NCI-H1436 (cell line): ENCODE results near the gene SPACA7.

Experiments
- DNase-seq: peaks from one replicate; lab custom pipeline; 2025; lab: John Stamatoyannopoulos, UW

Gene SPACA7

GRCh38 chr13:112465251-112466131, 89.3 kb downstream of the SPACA7 start:
- no peak for DNase-seq

DNA sequence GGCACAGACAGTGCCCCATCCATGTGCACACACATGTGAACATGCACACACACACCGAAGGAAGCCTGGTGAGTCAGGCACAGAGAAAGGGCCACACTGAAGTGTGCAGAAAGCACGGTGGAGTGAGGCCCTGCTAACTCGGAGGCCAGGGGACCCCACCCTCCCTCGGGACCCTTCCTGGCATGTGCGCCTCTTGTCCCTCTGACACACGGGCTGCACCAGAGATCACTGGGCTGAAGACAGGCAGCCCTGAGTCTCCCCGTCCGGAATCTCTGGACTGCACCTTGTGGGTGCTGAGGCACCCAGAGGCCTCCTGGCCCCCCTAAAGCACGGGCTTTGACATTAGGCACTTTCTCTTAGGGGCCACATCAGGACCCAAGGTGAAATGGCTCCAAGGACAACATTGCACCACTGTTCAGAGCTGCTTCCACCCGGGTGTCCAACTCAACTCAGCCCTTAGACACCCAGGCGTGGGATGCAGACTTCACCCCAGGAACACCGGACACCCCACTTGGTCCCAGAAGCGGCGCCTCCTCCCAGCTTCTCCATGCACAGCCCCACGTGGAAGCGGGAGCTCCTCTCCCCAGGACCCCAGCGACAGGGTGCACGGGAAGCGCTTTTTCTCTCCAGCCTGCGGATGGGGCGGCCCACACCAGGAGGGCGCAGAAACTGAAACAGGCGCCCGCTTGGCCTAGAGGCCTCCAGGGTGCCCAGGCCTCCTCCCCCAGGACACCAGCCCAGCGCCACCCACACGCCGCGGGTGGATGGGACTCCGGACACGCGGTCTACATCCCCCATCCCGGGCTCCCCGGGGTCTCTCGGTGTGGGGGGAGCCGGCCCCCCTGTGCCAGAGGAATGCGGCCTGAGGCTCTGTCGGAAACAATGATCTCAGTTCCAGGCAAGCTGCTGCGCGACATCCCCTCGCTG, 90.2 kb downstream of the SPACA7 start:
- no peak for DNase-seq

DNA sequence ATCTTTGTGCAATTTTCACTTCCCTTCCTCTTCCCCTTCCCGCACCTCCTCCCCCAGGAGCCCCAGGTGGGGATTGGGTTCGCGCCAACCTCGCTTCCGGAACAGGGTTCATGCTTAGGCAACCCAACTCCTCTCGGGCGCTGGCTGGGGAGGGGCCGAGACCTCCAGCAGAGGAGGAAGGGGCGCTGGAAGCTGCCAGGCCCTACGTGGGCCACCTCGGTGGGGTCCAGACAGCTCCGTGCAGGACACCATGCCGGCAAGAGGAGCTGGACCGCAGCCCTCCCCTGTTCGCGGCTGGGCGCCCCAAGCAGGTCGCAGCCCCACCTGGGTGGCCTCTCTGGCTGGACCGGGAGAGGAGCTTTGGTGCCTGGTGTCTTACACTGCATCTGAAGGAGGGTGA, 91.1 kb downstream of the SPACA7 start:
- no peak for DNase-seq

DNA sequence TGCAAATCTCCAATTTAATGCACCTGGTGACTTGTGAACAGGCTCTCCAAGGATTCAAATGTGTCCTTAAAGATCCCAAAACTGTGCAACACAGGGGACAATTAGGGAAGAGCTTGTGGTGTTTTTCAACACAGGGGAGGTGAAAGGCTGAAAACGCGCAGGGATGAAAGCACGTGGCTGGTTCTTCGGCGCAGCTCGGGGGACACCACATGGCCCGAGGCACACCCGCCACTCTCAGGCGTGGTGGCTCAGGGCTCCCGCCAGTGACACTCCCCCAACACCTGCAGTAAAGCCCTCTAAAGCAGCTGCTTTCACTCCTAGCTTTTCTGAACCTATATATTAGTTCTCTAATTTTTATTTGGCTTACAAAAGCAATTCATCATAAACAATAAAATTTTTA, 91.9 kb downstream of the SPACA7 start:
- no peak for DNase-seq

- DNase-seq, result no peak
These were observed 93.1 kb downstream of the SPACA7 start for GRCh38 chr13:112469071-112469745.

GRCh38 chr13:112473818-112474217, 97.7 kb downstream of the SPACA7 start:
- DNase-seq, result no peak

- DNase-seq, result no peak
These were observed 98.7 kb downstream of the SPACA7 start for GRCh38 chr13:112474869-112475268.

- DNase-seq, result no peak
These were observed 99.7 kb downstream of the SPACA7 start for GRCh38 chr13:112475889-112476288.

DNA sequence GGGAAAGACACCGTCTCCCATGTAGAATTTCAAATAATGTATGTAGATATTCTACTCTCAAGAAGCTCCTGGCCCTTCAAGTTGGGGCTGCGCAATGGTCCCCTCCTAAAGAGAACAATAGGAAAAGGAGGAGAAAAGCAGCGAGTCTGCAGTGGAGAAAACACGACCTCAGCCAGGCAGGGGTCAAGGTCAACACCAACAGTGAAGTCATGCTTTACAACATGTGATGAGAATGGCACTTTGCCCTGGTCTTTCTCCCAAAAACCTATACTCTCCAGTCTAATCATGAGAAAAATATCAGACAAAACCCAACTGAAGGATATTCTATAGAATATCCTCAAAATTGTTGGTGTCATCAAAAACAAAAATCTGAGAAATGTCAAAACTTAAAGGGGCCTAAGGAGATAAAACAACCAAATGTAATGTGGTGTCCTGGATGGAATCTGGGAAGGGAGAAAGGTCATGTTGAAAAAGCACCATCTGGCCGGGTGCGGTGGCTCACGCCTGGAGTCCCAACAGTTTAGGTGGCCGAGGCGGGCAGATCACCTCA, 101.0 kb downstream of the SPACA7 start:
- no peak for DNase-seq

DNA sequence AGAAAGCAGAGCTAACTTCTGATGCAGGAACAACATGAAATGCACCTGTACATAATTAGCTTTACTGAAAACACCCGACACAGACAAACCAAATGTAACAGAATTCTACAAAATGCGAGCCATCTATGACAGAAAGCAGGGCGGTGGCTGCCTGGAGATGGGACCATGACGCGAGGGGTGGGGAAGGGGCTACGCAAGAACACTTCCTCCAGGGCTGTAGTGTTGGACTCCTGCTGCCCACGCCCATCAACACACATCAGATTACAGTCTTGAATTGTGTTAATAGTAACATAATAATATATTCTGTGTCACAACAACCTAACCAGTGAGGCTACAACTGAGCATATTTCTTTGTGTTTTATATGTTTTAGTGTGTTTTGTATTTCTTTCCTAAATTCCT, 103.2 kb downstream of the SPACA7 start:
- DNase-seq, result no peak

GRCh38 chr13:112481458-112481857, 105.3 kb downstream of the SPACA7 start:
- DNase-seq, result no peak

- DNase-seq, result no peak
These were observed 107.1 kb downstream of the SPACA7 start for GRCh38 chr13:112483299-112483698.
